PC-3 (cell line): ENCODE data around the gene IL20RB.

Experiments used
- CTCF ChIP-seq: fragments of 300-600 bp; sonication (generic); conservative IDR thresholded peaks from 2 replicates; pipeline ENCODE4 v1.5.1; 2017; ENCODE audit warnings: antibody characterized with exemption, low read depth, mild to moderate bottlenecking, low read length
- EZH2 ChIP-seq: fragments of 300-600 bp; sonication (generic); IDR thresholded peaks from one replicate; pipeline ENCODE4 v1.6.1; 2017; ENCODE audit warnings: antibody characterized with exemption, mild to moderate bottlenecking, low read length; ENCODE audit not compliant: unreplicated experiment
- EZH2phosphoT487 ChIP-seq: fragments of 300-600 bp; sonication (generic); IDR thresholded peaks from 2 replicates; pipeline ENCODE4 v1.6.1; 2018; ENCODE audit warnings: mild to moderate bottlenecking, antibody characterized with exemption, low read length, borderline replicate concordance

- TF ChIP-seq CTCF = no peak
- no peak for TF ChIP-seq EZH2phosphoT487
- TF ChIP-seq EZH2 = no peak
Observed at GRCh38 chr3:136908297-136908696, 49.5 kb upstream of the IL20RB start.
